ENCODE measurements around the gene MAPKAP1.

The MAPKAP1 gene

GRCh38 chr9:125428060-125428901 lies 278.7 kb downstream of the MAPKAP1 start:
- in situ Hi-C loops (cut with MboI; ENCODE audit: low sequenced_read_pairs, unreplicated experiment) = no loop called here
- peak; percentile 61 for TF ChIP-seq CTCF (IDR thresholded peaks at IDR 0.05; ENCODE audit: borderline replicate concordance, control extremely low read depth, extremely low read depth, insufficient read depth, missing control alignments)
- DNase-seq (ENCODE audit: low spot score) = peak; percentile 82

- no peak for TF ChIP-seq CTCF (IDR thresholded peaks at IDR 0.05; ENCODE audit: borderline replicate concordance, control extremely low read depth, extremely low read depth, insufficient read depth, missing control alignments)
- DNase-seq (ENCODE audit: low spot score) = no peak
- in situ Hi-C loops (cut with MboI; ENCODE audit: low sequenced_read_pairs, unreplicated experiment) = no loop called here
These were observed 279.5 kb downstream of the MAPKAP1 start for GRCh38 chr9:125427556-125427955.

GRCh38 chr9:125426926-125427325 lies 280.1 kb downstream of the MAPKAP1 start:
- no peak for TF ChIP-seq CTCF (IDR thresholded peaks at IDR 0.05; ENCODE audit: borderline replicate concordance, control extremely low read depth, extremely low read depth, insufficient read depth, missing control alignments)
- in situ Hi-C loops (cut with MboI; ENCODE audit: low sequenced_read_pairs, unreplicated experiment) = no loop called here
- DNase-seq (ENCODE audit: low spot score) = no peak

GRCh38 chr9:125425901-125426515 lies 281.0 kb downstream of the MAPKAP1 start:
- no peak for DNase-seq (ENCODE audit: low spot score)
- TF ChIP-seq CTCF (IDR thresholded peaks at IDR 0.05; ENCODE audit: borderline replicate concordance, control extremely low read depth, extremely low read depth, insufficient read depth, missing control alignments) = no peak
- in situ Hi-C loops (cut with MboI; ENCODE audit: low sequenced_read_pairs, unreplicated experiment) = no loop called here

- in situ Hi-C loops (cut with MboI; ENCODE audit: low sequenced_read_pairs, unreplicated experiment) = no loop called here
- no peak for TF ChIP-seq CTCF (IDR thresholded peaks at IDR 0.05; ENCODE audit: borderline replicate concordance, control extremely low read depth, extremely low read depth, insufficient read depth, missing control alignments)
- no peak for DNase-seq (ENCODE audit: low spot score)
These were observed 281.7 kb downstream of the MAPKAP1 start for GRCh38 chr9:125425170-125425897.

- in situ Hi-C loops (cut with MboI; ENCODE audit: low sequenced_read_pairs, unreplicated experiment) = loop anchor here (25.0 kb wide), 2 partner anchors 313 to 988 kb away; partner anchors contain the start of gene PBX3
- TF ChIP-seq CTCF (IDR thresholded peaks at IDR 0.05; ENCODE audit: borderline replicate concordance, control extremely low read depth, extremely low read depth, insufficient read depth, missing control alignments) = no peak
- DNase-seq (ENCODE audit: low spot score) = no peak
These were observed 283.0 kb downstream of the MAPKAP1 start for GRCh38 chr9:125423964-125424363.
